ENCODE data around the gene GAL3ST3.

Gene GAL3ST3

GRCh38 chr11:66044757-66045156 lies 4.2 kb downstream of the GAL3ST3 start:
- peaks cover 10% of the 10 kb centered on the region for H3F3A ChIP-seq (ENCODE audit: insufficient read depth, low read length)
- H3K36me3 ChIP-seq (replicated peaks; ENCODE audit: insufficient read depth, low read length) = no peaks in the 10 kb centered on the region
- H3K9me2 ChIP-seq (replicated peaks; ENCODE audit: insufficient read depth, low read length) = no peaks in the 10 kb centered on the region
- H2AFZ ChIP-seq (ENCODE audit: low read length) = peak overlapping the region; percentile 88
- peaks cover 15% of the 10 kb centered on the region for H3K4me1 ChIP-seq (ENCODE audit: low read length)
- TF ChIP-seq, protein P1, sequence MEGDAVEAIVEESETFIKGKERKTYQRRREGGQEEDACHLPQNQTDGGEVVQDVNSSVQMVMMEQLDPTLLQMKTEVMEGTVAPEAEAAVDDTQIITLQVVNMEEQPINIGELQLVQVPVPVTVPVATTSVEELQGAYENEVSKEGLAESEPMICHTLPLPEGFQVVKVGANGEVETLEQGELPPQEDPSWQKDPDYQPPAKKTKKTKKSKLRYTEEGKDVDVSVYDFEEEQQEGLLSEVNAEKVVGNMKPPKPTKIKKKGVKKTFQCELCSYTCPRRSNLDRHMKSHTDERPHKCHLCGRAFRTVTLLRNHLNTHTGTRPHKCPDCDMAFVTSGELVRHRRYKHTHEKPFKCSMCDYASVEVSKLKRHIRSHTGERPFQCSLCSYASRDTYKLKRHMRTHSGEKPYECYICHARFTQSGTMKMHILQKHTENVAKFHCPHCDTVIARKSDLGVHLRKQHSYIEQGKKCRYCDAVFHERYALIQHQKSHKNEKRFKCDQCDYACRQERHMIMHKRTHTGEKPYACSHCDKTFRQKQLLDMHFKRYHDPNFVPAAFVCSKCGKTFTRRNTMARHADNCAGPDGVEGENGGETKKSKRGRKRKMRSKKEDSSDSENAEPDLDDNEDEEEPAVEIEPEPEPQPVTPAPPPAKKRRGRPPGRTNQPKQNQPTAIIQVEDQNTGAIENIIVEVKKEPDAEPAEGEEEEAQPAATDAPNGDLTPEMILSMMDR (IDR thresholded peaks at IDR 0.05; ENCODE audit: low read length) = no peak
- no peak for TF ChIP-seq EZH2 (optimal IDR thresholded peaks at IDR 0.05; ENCODE audit: low read depth, low read length)
- no peak for TF ChIP-seq EZH2phosphoT487 (IDR thresholded peaks at IDR 0.05; ENCODE audit: low read length)
- peak overlapping the region; percentile 24; the same call in 1 of the 2 replicates for H3K4me3 ChIP-seq (ENCODE audit: low read length)
- no peak overlapping the region for H3K27ac ChIP-seq (ENCODE audit: low read length)
- no peak for DNase-seq
- H3K79me2 ChIP-seq (ENCODE audit: low read length) = no peaks in the 10 kb centered on the region
- no peak overlapping the region for H3K9ac ChIP-seq (ENCODE audit: low read length)
- H3K27me3 ChIP-seq (replicated peaks; ENCODE audit: insufficient read depth, low read length) = no peaks in the 10 kb centered on the region
- peak overlapping the region; percentile 98 for H3K4me2 ChIP-seq (ENCODE audit: low read depth, low read length)
- H4K20me1 ChIP-seq (ENCODE audit: insufficient read depth, low read length) = no peaks in the 10 kb centered on the region
- no peaks in the 10 kb centered on the region for H3K9me3 ChIP-seq (replicated peaks; ENCODE audit: insufficient read depth, low read length)

DNA sequence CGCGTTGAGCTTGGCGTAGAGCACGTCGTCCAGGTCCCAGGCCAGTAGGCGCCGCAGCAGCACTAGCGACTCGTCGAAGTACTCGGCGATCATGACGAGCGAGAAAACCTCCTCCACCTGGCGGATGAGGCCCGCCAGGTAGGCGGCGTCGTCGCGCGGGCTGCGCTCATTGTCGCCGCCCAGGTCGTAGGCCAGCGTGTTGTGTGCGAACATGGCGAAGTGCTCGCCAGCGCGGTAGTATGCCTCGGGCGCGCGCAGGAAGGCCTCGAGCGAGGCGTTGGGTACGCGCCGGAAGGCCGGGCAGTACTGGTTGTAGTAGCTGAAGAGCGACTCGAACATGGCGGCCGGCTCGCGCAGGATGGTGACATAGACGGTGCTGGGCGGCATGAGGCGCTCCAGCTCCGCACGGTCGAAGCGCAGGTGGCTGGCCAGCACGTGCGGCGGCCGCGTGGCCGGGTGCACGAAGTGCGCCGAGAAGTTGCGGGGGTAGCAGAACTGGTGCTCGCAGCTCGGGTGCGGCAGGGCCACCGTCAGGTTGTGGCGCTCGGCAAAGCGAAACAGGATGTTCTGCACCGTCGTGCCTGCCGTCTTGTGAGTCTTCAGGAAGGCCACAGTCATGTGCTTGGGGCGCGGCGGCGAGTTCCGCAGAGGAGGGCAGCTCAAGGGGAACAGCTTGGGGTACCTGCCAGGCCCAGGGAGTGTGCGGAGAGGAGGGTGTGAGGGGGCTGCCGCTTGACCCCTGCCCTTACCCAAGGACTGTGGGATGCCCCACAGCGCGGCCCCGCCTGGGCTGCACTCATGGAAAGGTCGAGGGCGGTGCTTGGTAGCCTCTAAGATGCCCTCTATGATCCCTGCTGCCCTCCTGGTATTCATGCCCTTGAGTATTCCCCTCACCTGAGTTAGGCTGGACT lies 5.7 kb downstream of the GAL3ST3 start:
- no peak overlapping the region for H3K4me3 ChIP-seq (ENCODE audit: low read length)
- no peak for DNase-seq
- no peaks in the 10 kb centered on the region for H3K9me3 ChIP-seq (replicated peaks; ENCODE audit: insufficient read depth, low read length)
- H4K20me1 ChIP-seq (ENCODE audit: insufficient read depth, low read length) = no peaks in the 10 kb centered on the region
- peaks cover 10% of the 10 kb centered on the region for H3F3A ChIP-seq (ENCODE audit: insufficient read depth, low read length)
- H3K79me2 ChIP-seq (ENCODE audit: low read length) = no peaks in the 10 kb centered on the region
- H3K9me2 ChIP-seq (replicated peaks; ENCODE audit: insufficient read depth, low read length) = no peaks in the 10 kb centered on the region
- peaks cover 15% of the 10 kb centered on the region for H3K4me1 ChIP-seq (ENCODE audit: low read length)
- no peaks in the 10 kb centered on the region for H3K27me3 ChIP-seq (replicated peaks; ENCODE audit: insufficient read depth, low read length)
- H3K36me3 ChIP-seq (replicated peaks; ENCODE audit: insufficient read depth, low read length) = no peaks in the 10 kb centered on the region
- TF ChIP-seq EZH2 (optimal IDR thresholded peaks at IDR 0.05; ENCODE audit: low read depth, low read length) = no peak
- H3K27ac ChIP-seq (ENCODE audit: low read length) = no peak overlapping the region
- no peak overlapping the region for H3K9ac ChIP-seq (ENCODE audit: low read length)
- no peak overlapping the region for H2AFZ ChIP-seq (ENCODE audit: low read length)
- H3K4me2 ChIP-seq (ENCODE audit: low read depth, low read length) = no peak overlapping the region

DNA sequence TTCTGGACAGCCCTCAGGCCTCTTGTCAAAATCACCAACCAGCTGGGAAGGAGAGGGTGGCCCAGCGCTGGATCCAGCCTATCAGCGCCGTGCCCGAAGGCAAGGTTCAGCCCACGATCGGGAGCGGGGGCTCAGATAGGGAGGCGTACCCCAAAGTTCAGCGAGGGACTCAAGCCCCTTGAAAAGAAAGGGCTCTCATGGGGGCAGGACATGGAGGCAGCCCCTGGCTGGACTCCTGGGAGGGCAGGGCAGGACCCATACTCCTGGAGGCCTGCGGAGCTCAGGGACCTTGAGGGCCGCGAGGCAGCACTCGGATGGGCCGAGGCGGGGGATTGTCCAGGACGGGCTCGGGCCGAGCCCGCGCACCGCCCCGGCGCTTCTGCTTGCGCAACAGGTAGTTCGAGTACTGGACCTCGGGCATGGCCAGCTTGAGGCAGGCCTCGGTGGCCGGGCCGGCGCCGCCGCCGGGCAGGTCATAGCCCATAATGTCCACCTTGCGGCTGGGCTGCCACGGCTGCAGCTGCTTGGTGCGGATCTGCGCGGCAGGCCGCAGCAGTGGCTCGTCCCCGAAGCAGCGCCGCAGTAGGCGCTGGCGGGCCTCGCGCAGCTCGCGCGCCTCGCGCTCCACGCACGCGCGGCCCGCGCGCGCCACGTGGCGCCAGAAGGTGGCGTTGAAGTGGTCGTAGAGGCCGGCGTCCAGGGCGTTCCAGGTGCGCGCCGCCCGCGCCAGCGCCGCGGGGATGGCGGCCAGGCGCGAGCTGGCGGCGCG lies 6.5 kb downstream of the GAL3ST3 start:
- H3K4me3 ChIP-seq (ENCODE audit: low read length) = no peak overlapping the region
- no peak overlapping the region for H3K9ac ChIP-seq (ENCODE audit: low read length)
- DNase-seq = no peak
- H3K4me2 ChIP-seq (ENCODE audit: low read depth, low read length) = no peak overlapping the region
- TF ChIP-seq EZH2 (optimal IDR thresholded peaks at IDR 0.05; ENCODE audit: low read depth, low read length) = no peak
- TF ChIP-seq, protein P1 (IDR thresholded peaks at IDR 0.05; ENCODE audit: low read length) = no peak
- no peak for TF ChIP-seq EZH2phosphoT487 (IDR thresholded peaks at IDR 0.05; ENCODE audit: low read length)
- H3K27ac ChIP-seq (ENCODE audit: low read length) = no peak overlapping the region
- no peak overlapping the region for H2AFZ ChIP-seq (ENCODE audit: low read length)
- H3F3A ChIP-seq (ENCODE audit: insufficient read depth, low read length) = peaks cover 10% of the 10 kb centered on the region
- H3K9me3 ChIP-seq (replicated peaks; ENCODE audit: insufficient read depth, low read length) = no peaks in the 10 kb centered on the region
- H3K79me2 ChIP-seq (ENCODE audit: low read length) = no peaks in the 10 kb centered on the region
- peaks cover 15% of the 10 kb centered on the region for H3K4me1 ChIP-seq (ENCODE audit: low read length)
- H3K36me3 ChIP-seq (replicated peaks; ENCODE audit: insufficient read depth, low read length) = no peaks in the 10 kb centered on the region
- no peaks in the 10 kb centered on the region for H4K20me1 ChIP-seq (ENCODE audit: insufficient read depth, low read length)
- no peaks in the 10 kb centered on the region for H3K9me2 ChIP-seq (replicated peaks; ENCODE audit: insufficient read depth, low read length)
- H3K27me3 ChIP-seq (replicated peaks; ENCODE audit: insufficient read depth, low read length) = no peaks in the 10 kb centered on the region

Data from MM.1S (cell line).